Measurements from ENCODE around the gene PLEKHA6.

- TF ChIP-seq CTCF (IDR thresholded peaks at IDR 0.05), result no peak
- no peak for TF ChIP-seq POLR2A (IDR thresholded peaks at IDR 0.05)
- TF ChIP-seq EP300 (IDR thresholded peaks at IDR 0.05), result no peak
- TF ChIP-seq POLR2AphosphoS5 (IDR thresholded peaks at IDR 0.05), result no peak
These were observed 188.0 kb downstream of the PLEKHA6 start for GRCh38 chr1:204171751-204172178.
